ENCODE results near the gene GPR82.
"Not testable (repeated sequence)": the region's sequence is repeated elsewhere in the genome, so short reads cannot be mapped to it uniquely, and the experiment has no call there.

Gene GPR82

GRCh38 chrX:41705680-41706374, 18.2 kb upstream of the GPR82 start:
- peak overlapping the region; percentile 80 for H3K4me3 Mint-ChIP-seq
- DNase-seq (ENCODE audit: low spot score in 2 of 2), result peak in 1 of 2 donors; percentile 9
- no peaks in the 10 kb centered on the region for H3K27me3 Mint-ChIP-seq
- H3K4me1 Mint-ChIP-seq, result peaks cover 36% of the 10 kb centered on the region
- peak; percentile 83 for ATAC-seq (ENCODE audit: low read depth)
- H3K9me3 Mint-ChIP-seq, result no peaks in the 10 kb centered on the region
- H3K27ac Mint-ChIP-seq, result peak overlapping the region; percentile 93
- no peaks in the 10 kb centered on the region for H3K36me3 Mint-ChIP-seq

- Mint-ChIP-seq H3K4me3 (peak overlapping the region; percentile 17), H3K36me3 (no peaks in the 10 kb centered on the region), H3K4me1 (peaks cover 36% of the 10 kb centered on the region), H3K27me3 (no peaks in the 10 kb centered on the region), H3K27ac (peak overlapping the region; percentile 28), H3K9me3 (no peaks in the 10 kb centered on the region)
- ATAC-seq (ENCODE audit: low read depth) (peak; percentile 62), DNase-seq (ENCODE audit: low spot score in 2 of 2) (no peak)
Measured at GRCh38 chrX:41707218-41707617, 16.8 kb upstream of the GPR82 start.

GRCh38 chrX:41708486-41708885, 15.5 kb upstream of the GPR82 start:
- peaks cover 2% of the 10 kb centered on the region for H3K36me3 Mint-ChIP-seq
- H3K9me3 Mint-ChIP-seq, result no peaks in the 10 kb centered on the region
- H3K27me3 Mint-ChIP-seq, result no peaks in the 10 kb centered on the region
- peaks cover 37% of the 10 kb centered on the region for H3K4me1 Mint-ChIP-seq
- H3K4me3 Mint-ChIP-seq, result no peak overlapping the region
- no peak for DNase-seq (ENCODE audit: low spot score in 2 of 2)
- no peak overlapping the region for H3K27ac Mint-ChIP-seq
- ATAC-seq (ENCODE audit: low read depth), result no peak

- DNase-seq (ENCODE audit: low spot score in 2 of 2) (no peak), ATAC-seq (ENCODE audit: low read depth) (no peak)
- Mint-ChIP-seq H3K4me1 (peaks cover 29% of the 10 kb centered on the region), H3K27ac (no peak overlapping the region), H3K27me3 (no peaks in the 10 kb centered on the region), H3K9me3 (no peaks in the 10 kb centered on the region), H3K4me3 (no peak overlapping the region), H3K36me3 (peaks cover 11% of the 10 kb centered on the region)
Measured at GRCh38 chrX:41711021-41711667, 12.8 kb upstream of the GPR82 start.

DNA sequence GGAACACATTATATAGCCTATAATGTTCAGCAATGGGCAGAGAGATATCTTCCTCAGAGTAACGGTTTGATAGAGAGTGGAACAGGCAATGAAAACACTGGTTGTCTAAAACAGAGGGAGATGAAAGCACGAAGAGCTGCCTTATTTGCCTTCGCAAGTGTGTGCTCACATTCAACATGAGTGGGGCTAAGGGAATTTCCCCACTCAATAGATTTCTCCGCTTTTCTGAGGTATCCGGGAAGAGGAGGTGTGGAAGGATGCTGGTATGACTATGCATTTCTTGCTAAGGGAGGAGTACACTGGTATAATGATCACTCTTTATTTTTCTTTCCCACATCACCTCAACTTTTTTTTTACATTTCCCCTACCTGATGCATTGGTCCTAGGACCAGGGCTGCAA, 7.8 kb upstream of the GPR82 start:
- no peak for ATAC-seq (ENCODE audit: low read depth)
- DNase-seq (ENCODE audit: low spot score in 2 of 2), result no peak

GRCh38 chrX:41716767-41717473, 7.1 kb upstream of the GPR82 start:
- Mint-ChIP-seq H3K4me1 (peaks cover 26% of the 10 kb centered on the region), H3K36me3 (peaks cover 11% of the 10 kb centered on the region), H3K27me3 (no peaks in the 10 kb centered on the region), H3K4me3 (peak overlapping the region; percentile 1), H3K27ac (no peak overlapping the region), H3K9me3 (peaks cover 1% of the 10 kb centered on the region)
- DNase-seq (ENCODE audit: low spot score in 2 of 2) (no peak), ATAC-seq (ENCODE audit: low read depth) (peak; percentile 42)

More for the DNA sequence above, 7.8 kb upstream of the GPR82 start:
- peaks cover 1% of the 10 kb centered on the region for H3K9me3 Mint-ChIP-seq
- H3K36me3 Mint-ChIP-seq, result peaks cover 11% of the 10 kb centered on the region
- no peaks in the 10 kb centered on the region for H3K27me3 Mint-ChIP-seq
- H3K27ac Mint-ChIP-seq, result no peak overlapping the region
- no peak overlapping the region for H3K4me3 Mint-ChIP-seq
- H3K4me1 Mint-ChIP-seq, result peaks cover 21% of the 10 kb centered on the region

GRCh38 chrX:41718481-41719235, 5.3 kb upstream of the GPR82 start:
- DNase-seq (ENCODE audit: low spot score in 2 of 2) (no peak), ATAC-seq (ENCODE audit: low read depth) (no peak)
- Mint-ChIP-seq H3K4me1 (peaks cover 27% of the 10 kb centered on the region), H3K27ac (no peak overlapping the region), H3K9me3 (peaks cover 1% of the 10 kb centered on the region), H3K4me3 (no peak overlapping the region), H3K27me3 (no peaks in the 10 kb centered on the region), H3K36me3 (peaks cover 7% of the 10 kb centered on the region)

- not testable (repeated sequence) for ATAC-seq (ENCODE audit: low read depth); H3K36me3 Mint-ChIP-seq; DNase-seq (ENCODE audit: low spot score in 2 of 2); H3K9me3 Mint-ChIP-seq; H3K27me3 Mint-ChIP-seq; H3K27ac Mint-ChIP-seq; H3K4me3 Mint-ChIP-seq
- H3K4me1 Mint-ChIP-seq, result peaks cover 30% of the 10 kb centered on the region
Measured at GRCh38 chrX:41719610-41720009, 4.4 kb upstream of the GPR82 start.

- Mint-ChIP-seq H3K36me3 (no peaks in the 10 kb centered on the region), H3K27me3 (no peaks in the 10 kb centered on the region), H3K27ac (no peak overlapping the region), H3K9me3 (peaks cover 1% of the 10 kb centered on the region), H3K4me1 (peaks cover 30% of the 10 kb centered on the region), H3K4me3 (no peak overlapping the region)
- peak; percentile 71 for ATAC-seq (ENCODE audit: low read depth)
- DNase-seq (ENCODE audit: low spot score in 2 of 2), result no peak
Measured at GRCh38 chrX:41720125-41720779, 3.7 kb upstream of the GPR82 start.

GRCh38 chrX:41721590-41721989, 2.4 kb upstream of the GPR82 start:
- Mint-ChIP-seq H3K4me1 (peaks cover 27% of the 10 kb centered on the region), H3K27ac (no peak overlapping the region), H3K9me3 (peaks cover 1% of the 10 kb centered on the region), H3K27me3 (no peaks in the 10 kb centered on the region), H3K36me3 (no peaks in the 10 kb centered on the region), H3K4me3 (no peak overlapping the region)
- DNase-seq (ENCODE audit: low spot score in 2 of 2) (no peak), ATAC-seq (ENCODE audit: low read depth) (no peak)

DNA sequence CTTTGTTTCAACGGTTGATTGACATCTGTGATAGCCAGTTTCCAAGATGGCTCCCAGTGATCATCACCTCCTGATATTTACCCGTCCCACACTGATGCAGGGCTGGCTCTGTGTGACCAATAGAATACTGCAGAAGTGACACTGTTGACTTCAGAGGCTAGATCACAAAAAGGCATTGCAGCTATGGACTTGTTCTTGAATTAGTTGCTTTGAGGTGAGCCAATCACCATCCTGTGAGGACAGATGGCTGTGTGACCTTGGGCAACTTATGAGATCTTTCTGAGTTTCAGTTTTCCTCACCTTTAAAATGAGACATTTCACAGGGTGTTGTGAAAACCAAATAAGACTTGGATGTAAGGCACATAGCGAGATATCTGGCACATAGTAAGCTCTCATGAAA, 1.8 kb upstream of the GPR82 start:
- H3K4me3 Mint-ChIP-seq, result no peak overlapping the region
- H3K27me3 Mint-ChIP-seq, result no peaks in the 10 kb centered on the region
- peaks cover 21% of the 10 kb centered on the region for H3K4me1 Mint-ChIP-seq
- DNase-seq (ENCODE audit: low spot score in 2 of 2) (no peak), ATAC-seq (ENCODE audit: low read depth) (no peak)
- H3K9me3 Mint-ChIP-seq, result no peaks in the 10 kb centered on the region
- no peaks in the 10 kb centered on the region for H3K36me3 Mint-ChIP-seq
- no peak overlapping the region for H3K27ac Mint-ChIP-seq

GRCh38 chrX:41722816-41723618, 964 bp upstream of the GPR82 start:
- H3K4me3 Mint-ChIP-seq, result no peak overlapping the region
- H3K27ac Mint-ChIP-seq, result no peak overlapping the region
- H3K36me3 Mint-ChIP-seq, result no peaks in the 10 kb centered on the region
- H3K4me1 Mint-ChIP-seq, result peaks cover 21% of the 10 kb centered on the region
- no peak for DNase-seq (ENCODE audit: low spot score in 2 of 2)
- ATAC-seq (ENCODE audit: low read depth), result no peak
- H3K27me3 Mint-ChIP-seq, result no peaks in the 10 kb centered on the region
- no peaks in the 10 kb centered on the region for H3K9me3 Mint-ChIP-seq

- DNase-seq (ENCODE audit: low spot score in 2 of 2), result no peak
- H3K36me3 Mint-ChIP-seq, result no peaks in the 10 kb centered on the region
- no peaks in the 10 kb centered on the region for H3K27me3 Mint-ChIP-seq
- H3K9me3 Mint-ChIP-seq, result no peaks in the 10 kb centered on the region
- no peak overlapping the region for H3K27ac Mint-ChIP-seq
- ATAC-seq (ENCODE audit: low read depth), result no peak
- H3K4me3 Mint-ChIP-seq, result no peak overlapping the region
- peaks cover 9% of the 10 kb centered on the region for H3K4me1 Mint-ChIP-seq
Measured at GRCh38 chrX:41728125-41728524, 4.1 kb downstream of the GPR82 start.
